T1000 (cell line): ENCODE measurements around the gene TOP3A.
A peak's percentile ranks its signal among the peaks of the same experiment; 100 is the strongest.

Experiments
- DNase-seq: peaks from one replicate; lab custom pipeline; 2025; ENCODE audit warnings: mixed read lengths; lab: John Stamatoyannopoulos, UW

The TOP3A gene

GRCh38 chr17:18253947-18254821 is 60.6 kb downstream of the TOP3A start:
- DNase-seq = no peak

GRCh38 chr17:18253187-18253884 is 61.5 kb downstream of the TOP3A start:
- no peak for DNase-seq

- no peak for DNase-seq
Observed at GRCh38 chr17:18252160-18252559, 62.6 kb downstream of the TOP3A start.

GRCh38 chr17:18251204-18251603 is 63.6 kb downstream of the TOP3A start:
- no peak for DNase-seq

GRCh38 chr17:18250708-18251107 is 64.1 kb downstream of the TOP3A start:
- DNase-seq = no peak

GRCh38 chr17:18250259-18250658 is 64.5 kb downstream of the TOP3A start:
- DNase-seq = no peak

- DNase-seq = no peak
Observed at GRCh38 chr17:18248811-18249210, 66.0 kb downstream of the TOP3A start.

GRCh38 chr17:18248300-18248731 is 66.5 kb downstream of the TOP3A start:
- no peak for DNase-seq

GRCh38 chr17:18247613-18248001 is 67.2 kb downstream of the TOP3A start:
- DNase-seq = no peak

- DNase-seq = peak; percentile 18
Observed at GRCh38 chr17:18246880-18247612, 67.7 kb downstream of the TOP3A start.

- DNase-seq = no peak
Observed at GRCh38 chr17:18246109-18246725, 68.6 kb downstream of the TOP3A start.

GRCh38 chr17:18245038-18245776 is 69.6 kb downstream of the TOP3A start:
- DNase-seq = no peak

GRCh38 chr17:18241229-18241871 is 73.4 kb downstream of the TOP3A start:
- no peak for DNase-seq

GRCh38 chr17:18240449-18240848 is 74.3 kb downstream of the TOP3A start:
- DNase-seq = no peak

GRCh38 chr17:18238299-18238698 is 76.5 kb downstream of the TOP3A start:
- DNase-seq = no peak

- no peak for DNase-seq
Observed at GRCh38 chr17:18237461-18237860, 77.3 kb downstream of the TOP3A start.

GRCh38 chr17:18236494-18236893 is 78.3 kb downstream of the TOP3A start:
- no peak for DNase-seq

- DNase-seq = peak; percentile 94
Observed at GRCh38 chr17:18235743-18236256, 79.0 kb downstream of the TOP3A start.

GRCh38 chr17:18234853-18235380 is 79.9 kb downstream of the TOP3A start:
- DNase-seq = no peak

GRCh38 chr17:18233803-18234518 is 80.8 kb downstream of the TOP3A start:
- no peak for DNase-seq
